ENCODE data around the gene MYO7A. TPM values are rescaled to one million over a fixed set of nuclear protein-coding genes. Genes with fewer than 3 reads are reported as not detected.
A peak's percentile ranks its signal among the peaks of the same experiment; 100 is the strongest.

The MYO7A gene
- total RNA-seq, 1 experiment from 2014 or later, result 0.40 TPM

- no peak for DNase-seq (ENCODE audit: low read depth)
Measured at GRCh38 chr11:77111946-77112345, 16.1 kb upstream of the MYO7A start.

DNA sequence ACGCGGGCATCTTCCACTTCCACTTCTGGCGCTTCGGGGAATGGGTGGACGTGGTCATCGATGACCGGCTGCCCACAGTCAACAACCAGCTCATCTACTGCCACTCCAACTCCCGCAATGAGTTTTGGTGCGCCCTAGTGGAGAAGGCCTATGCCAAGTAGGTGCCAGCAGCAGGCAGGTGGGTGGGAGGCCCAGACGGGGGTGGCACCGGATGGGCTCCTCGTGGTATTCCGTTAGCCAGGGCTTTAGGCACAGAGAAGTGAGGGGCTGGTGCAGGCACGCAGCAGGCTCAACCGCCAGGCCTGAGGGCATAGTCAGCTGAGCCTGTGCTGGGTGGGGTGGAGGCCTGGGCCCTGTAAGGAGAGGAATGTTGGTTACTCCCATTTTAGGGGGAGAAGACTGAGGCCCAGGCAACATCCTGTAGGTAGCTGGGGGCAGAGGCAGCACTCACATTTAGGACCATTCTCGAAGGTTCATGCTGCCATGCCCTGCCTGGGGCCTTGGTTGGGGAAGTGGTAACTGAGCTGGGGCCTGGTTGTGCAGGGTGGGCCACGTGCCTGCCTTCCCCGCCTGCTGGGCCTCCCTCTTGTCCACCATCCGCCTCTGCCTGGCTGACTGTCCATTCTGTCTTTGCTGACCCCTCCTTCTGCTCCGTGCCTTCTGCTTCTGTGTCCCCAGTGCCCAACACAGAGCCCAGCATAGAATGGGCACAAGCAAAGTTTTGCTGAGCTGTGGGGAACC is 15.2 kb upstream of the MYO7A start:
- no peak for DNase-seq (ENCODE audit: low read depth)

GRCh38 chr11:77113382-77114088 is 14.5 kb upstream of the MYO7A start:
- DNase-seq (ENCODE audit: low read depth), result peak; percentile 39

- DNase-seq (ENCODE audit: low read depth), result no peak
Measured at GRCh38 chr11:77114089-77114463, 14.0 kb upstream of the MYO7A start.

DNA sequence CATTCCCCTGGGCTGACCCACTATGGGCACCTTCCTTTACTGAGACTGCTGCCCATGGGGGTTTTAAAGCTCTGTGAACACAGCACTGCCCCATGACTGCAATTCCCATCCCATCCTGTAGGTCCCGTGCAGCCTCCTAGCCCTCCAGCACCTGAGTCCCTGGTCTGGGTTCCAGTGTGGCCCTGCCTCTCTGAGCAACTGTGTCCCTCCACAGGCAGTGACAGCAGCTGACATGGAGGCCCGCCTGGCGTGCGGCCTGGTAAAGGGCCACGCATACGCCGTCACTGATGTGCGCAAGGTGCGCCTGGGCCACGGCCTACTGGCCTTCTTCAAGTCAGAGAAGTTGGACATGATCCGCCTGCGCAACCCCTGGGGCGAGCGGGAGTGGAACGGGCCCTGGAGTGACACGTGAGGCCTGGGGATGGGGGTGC is 12.8 kb upstream of the MYO7A start:
- no peak for DNase-seq (ENCODE audit: low read depth)

DNA sequence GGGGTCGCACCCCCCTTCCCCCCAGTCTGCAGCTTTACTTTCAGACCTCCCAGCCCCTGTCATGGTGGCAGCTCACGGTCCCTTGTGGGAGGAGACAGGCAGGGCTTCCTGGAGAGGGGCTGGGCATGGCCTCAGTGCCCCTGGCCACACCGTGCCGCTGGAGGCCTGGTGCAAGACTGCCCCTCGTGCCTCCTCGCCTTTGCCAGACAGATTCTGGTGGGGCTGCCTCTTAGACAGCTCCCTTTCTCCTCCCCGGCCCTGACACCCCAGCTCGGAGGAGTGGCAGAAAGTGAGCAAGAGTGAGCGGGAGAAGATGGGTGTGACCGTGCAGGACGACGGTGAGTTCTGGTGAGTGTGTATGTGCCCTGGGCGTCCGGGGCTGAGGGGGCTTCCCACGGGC is 12.1 kb upstream of the MYO7A start:
- DNase-seq (ENCODE audit: low read depth), result no peak

- DNase-seq (ENCODE audit: low read depth), result no peak
Measured at GRCh38 chr11:77117492-77117891, 10.6 kb upstream of the MYO7A start.

DNA sequence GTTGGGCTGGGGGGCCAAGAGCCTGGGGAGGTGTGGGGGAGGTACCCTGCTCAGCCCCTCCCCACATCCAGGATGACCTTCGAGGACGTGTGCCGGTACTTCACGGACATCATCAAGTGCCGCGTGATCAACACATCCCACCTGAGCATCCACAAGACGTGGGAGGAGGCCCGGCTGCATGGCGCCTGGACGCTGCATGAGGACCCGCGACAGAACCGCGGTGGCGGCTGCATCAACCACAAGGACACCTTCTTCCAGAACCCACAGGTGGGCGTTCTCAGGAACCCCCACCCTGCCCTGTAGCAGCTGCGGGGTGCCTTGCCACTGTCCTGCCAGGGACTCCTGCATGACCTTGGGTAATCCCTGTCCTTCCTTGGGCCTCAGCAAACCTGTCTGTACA is 10.0 kb upstream of the MYO7A start:
- no peak for DNase-seq (ENCODE audit: low read depth)

GRCh38 chr11:77118971-77119370 is 9.1 kb upstream of the MYO7A start:
- no peak for DNase-seq (ENCODE audit: low read depth)

- no peak for DNase-seq (ENCODE audit: low read depth)
Measured at GRCh38 chr11:77119531-77119936, 8.5 kb upstream of the MYO7A start.

- DNase-seq (ENCODE audit: low read depth), result no peak
Measured at GRCh38 chr11:77120571-77120970, 7.5 kb upstream of the MYO7A start.

- no peak for DNase-seq (ENCODE audit: low read depth)
Measured at GRCh38 chr11:77121096-77121640, 6.9 kb upstream of the MYO7A start.

DNA sequence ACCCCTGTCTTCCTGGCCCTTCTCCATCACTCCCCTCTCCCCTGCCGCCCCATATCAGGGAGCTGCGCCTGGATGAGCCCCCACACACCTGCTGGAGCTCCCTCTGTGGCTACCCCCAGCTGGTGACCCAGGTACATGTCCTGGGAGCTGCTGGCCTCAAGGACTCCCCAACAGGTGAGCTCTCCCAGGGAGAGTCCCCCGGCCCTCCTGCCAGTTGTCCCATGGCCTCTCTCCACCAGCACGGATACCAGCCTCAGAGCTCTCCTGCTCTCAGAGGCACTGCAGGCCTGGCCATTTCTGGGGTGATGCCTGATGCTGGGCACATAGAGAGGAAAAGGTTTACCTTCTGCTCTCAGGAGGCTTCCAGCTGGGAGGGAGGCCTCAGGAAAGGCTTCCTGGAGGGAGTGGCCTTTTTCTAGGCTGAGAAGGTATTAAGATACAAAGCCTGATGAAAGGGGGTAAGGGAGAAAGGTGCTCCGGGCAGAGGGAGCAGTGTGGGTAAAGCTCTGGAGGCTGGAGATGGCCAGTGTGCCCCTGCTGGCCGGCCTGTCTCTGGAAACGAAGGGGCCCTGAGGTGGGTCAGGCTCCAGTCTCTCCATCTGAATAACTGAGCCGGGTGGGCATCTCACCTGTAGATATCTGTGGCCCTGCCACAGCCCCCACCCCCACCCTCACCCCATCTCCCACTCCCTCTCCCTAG is 6.0 kb upstream of the MYO7A start:
- DNase-seq (ENCODE audit: low read depth), result no peak

DNA sequence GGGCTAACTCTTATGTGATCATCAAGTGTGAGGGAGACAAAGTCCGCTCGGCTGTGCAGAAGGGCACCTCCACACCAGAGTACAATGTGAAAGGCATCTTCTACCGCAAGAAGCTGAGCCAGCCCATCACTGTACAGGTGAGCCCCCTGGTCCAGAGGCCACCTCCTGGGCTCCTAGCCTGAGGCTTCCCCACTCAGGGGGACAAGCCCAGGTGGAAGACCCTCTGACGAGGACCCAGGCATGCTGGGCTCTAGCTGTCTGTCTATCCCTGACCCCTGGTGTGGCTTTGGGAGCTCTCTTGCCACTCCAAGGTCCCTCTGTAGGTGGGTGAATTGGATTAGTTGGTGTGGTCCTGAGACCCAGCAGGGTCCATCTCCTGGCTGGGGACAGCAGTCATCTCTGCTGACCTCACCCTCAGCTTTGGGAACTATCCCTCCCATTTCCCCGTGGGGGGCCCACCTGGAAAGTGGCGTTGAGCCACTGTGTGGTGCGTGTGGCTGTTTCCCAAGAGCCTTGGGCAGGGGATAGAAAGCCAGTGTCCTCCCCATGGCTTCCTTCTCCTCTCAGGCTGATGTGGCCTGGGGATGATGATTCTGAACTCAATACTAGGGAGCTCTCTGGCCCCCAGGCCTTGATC is 5.4 kb upstream of the MYO7A start:
- no peak for DNase-seq (ENCODE audit: low read depth)

- DNase-seq (ENCODE audit: low read depth), result no peak
Measured at GRCh38 chr11:77123591-77123990, 4.5 kb upstream of the MYO7A start.

GRCh38 chr11:77124041-77124440 is 4.0 kb upstream of the MYO7A start:
- DNase-seq (ENCODE audit: low read depth), result no peak

DNA sequence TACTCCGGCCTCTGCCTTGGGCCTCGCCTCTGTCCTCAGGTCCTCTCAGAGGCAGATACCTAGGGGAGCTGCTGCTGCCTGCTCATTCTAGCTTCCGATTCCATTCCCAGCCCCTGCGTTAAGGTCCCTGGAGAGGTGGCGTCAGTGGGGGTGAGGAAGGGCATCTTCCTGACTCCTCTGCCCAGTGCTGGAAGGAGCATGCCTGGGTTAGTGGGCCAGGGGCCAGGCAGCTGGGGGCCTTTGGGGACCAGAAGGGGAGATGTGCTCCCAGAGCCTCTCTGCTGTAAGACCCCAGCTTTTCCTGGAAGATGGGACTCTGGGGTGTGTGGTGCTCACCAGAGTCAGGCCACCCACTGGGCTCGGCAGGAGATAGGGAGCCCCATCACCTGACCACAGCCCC is 3.6 kb upstream of the MYO7A start:
- DNase-seq (ENCODE audit: low read depth), result no peak

- DNase-seq (ENCODE audit: low read depth), result no peak
Measured at GRCh38 chr11:77125191-77125590, 2.9 kb upstream of the MYO7A start.

GRCh38 chr11:77125695-77126094 is 2.4 kb upstream of the MYO7A start:
- no peak for DNase-seq (ENCODE audit: low read depth)

DNA sequence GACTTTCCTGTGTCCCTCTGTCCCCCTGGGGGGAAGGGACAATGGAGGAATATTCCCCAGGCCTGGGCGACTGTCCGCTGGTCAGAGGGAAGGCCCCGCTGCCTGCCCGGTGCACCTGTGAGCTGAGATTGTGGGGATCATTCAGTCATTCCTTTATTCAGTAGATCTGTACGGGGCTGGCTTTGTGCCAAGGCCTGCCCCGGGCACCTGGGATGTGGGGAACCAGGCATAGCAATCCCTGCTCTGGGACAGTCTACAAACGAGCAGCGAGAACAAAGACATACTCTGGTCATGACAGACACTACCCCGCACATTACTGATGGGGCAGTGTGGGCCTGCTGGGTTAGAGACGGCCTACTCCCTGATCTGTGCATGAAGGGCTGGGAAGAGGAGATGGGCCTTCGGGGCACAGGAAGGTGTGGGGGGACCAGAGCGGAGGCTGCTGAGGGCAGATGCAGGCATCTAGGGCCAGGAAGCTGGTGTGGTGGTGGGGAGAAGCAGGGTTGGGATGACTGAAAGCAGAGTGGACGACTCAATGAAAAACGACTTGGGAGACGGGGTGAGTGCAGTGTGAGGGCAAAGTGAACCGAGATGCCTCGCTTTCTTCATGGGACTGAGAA is 1.8 kb upstream of the MYO7A start:
- DNase-seq (ENCODE audit: low read depth), result no peak

GRCh38 chr11:77126861-77127234 is 1.2 kb upstream of the MYO7A start:
- no peak for DNase-seq (ENCODE audit: low read depth)
